Stimulated activated naive CD8-positive, alpha-beta T cell treated with anti-CD3 and anti-CD28 coated beads, Interleukin-15, Interleukin-2, amounts not matched to agents 100 U/mL and 50 U/mL, for 24 hours (primary cell): ENCODE data around the gene DPF3.

Source experiments
- ATAC-seq: fragments of 150-1000 bp; cut with Tn5 transposase; one replicate; pipeline ENCODE4 v1.10.0; 2021
- DNase-seq: peaks from one replicate; pipeline ENCODE4 v3.0.0; 2021

DPF3 gene

DNA sequence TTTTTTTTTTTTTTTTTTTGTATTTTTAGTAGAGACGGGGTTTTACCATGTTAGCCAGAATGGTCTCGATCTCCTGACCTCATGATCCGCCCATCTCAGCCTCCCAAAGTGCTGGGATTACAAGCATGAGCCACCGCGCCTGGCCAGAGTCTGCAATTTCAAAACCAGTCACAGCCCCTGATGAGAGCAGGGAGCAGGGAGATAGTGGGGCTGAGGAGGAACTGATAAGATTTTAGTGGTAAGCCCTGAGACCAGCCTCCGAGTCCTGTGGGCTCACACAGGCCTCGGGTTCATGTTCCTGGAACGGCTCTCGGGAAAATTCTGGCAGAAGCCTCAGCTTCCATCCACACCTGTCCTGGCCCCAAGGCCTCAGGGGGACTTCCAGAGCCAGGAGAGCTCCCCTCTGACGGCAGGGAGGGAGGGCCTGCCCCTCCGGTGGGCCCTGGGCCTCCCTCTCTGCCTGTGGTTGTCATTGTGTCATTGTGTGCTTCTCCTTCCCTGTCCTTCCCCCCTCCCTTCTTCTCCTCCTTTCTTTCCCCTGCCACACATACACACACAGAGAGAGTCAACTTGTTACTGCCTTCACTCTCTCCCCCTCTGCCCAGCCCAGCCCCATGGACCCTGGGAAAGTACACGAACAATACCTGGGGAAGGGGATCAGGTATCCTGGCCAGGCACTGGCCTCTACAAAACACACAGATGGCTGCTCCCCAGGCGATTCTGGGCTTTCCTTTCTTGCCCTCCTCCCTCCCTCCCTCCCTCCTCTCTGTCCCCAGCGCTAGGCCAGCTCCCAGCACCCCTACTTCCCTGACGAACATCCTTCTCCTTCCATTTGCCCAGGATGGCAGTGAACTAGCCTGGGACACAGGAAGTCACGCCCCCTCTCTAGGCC is 294.1 kb downstream of the DPF3 start:
- ATAC-seq (no peak), DNase-seq (no peak)

DNA sequence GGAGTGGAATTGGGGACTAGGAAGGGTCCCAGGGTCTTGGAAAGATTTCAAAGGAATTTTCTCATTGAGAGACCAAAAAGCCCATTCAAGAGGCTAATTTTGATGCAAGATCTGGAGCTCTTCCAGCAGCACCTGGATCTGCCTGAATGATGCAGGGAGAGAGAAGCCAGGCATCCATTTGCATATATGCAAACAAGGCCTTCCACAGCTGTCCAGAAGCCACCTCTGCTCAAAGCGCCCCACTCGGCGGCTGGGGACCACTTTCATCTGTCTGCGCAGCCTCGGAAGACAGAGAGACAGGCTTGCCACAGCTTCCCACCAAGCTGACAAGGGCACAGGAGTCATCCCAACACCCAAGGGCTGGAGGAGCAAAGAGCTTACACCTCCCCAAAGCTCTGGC is 295.6 kb downstream of the DPF3 start:
- DNase-seq (no peak), ATAC-seq (no peak)

GRCh38 chr14:72597252-72598233 is 296.4 kb downstream of the DPF3 start:
- no peak for ATAC-seq
- no peak for DNase-seq

GRCh38 chr14:72595152-72595862 is 298.6 kb downstream of the DPF3 start:
- DNase-seq (no peak), ATAC-seq (no peak)

DNA sequence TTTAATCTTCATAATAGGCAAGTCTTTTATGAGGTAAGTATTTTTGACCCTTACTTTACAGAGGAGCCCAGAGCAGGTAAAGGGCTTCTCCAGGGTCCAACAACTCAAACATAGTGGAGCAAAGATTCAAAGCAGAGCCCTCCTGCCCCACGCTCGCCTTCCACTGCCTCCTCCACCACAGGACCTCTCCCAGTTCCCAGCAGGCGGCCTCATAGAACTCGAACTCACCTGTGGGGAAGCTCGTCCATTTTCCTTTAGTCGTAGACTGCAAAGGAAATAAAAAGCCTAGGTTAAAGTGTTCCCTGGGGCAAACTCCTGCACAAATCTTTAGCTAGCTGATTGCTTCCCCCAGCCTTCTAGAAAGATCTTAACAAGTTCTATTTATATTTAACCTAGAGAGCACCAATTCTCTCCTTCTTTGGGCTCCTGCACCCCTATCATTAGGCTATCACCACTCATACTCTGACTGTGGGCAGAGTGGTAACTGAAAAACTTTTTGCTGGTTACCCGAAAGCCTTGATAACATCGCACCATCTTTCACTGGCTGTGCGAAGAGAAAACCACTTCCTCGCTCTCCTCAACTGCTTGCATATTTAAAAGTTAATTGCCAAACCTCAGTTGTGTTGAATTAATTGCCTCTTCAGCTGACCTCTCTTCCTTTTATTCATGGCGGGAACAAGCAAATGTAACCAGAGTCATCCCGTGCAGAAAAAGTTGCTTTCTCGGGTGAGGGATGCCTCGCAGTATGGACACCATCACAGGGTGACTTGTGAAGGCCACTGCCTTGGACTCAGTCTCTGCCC is 299.6 kb downstream of the DPF3 start:
- ATAC-seq (peak; percentile 95), DNase-seq (peak; percentile 28)

DNA sequence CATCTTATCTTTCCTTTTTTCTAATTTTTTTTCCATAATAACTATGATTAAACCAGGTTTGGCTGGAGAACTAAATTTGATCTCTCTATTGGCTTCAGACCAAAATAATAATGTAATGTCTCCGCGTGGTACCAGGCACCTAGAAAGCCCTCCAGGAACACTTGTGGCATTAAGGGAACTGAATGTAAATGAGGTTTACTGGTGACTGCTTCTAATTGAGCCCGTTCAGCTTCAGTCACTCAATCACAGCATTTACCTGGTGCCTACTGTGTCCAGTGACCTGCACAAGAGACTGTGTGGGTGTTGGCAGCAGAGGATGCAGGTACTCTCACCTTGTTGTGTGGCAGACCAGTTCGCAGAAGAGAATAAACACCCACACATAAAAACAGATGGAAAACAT is 302.5 kb downstream of the DPF3 start:
- ATAC-seq, result no peak
- no peak for DNase-seq

GRCh38 chr14:72590577-72590976 is 303.3 kb downstream of the DPF3 start:
- DNase-seq (peak; percentile 11), ATAC-seq (no peak)

DNA sequence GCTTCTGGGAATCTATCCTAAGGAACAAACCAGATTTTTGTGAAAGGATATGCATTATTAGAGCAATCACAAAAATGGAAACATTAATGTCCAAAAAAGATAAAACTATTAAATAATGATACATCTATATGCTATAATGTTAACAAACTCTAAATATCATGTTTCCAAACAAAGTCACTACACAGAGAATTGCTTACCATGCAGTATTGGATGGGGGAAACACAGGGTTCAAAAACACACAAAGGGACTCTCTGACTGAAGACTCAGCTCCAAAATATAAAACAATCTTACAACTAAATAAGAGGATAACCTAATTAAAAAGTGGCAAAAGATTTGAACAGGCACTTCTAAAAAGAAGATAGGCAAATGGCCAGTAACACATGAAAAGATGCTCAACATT is 304.2 kb downstream of the DPF3 start:
- ATAC-seq (no peak), DNase-seq (no peak)

GRCh38 chr14:72588521-72588920 is 305.4 kb downstream of the DPF3 start:
- no peak for DNase-seq
- ATAC-seq, result no peak

DNA sequence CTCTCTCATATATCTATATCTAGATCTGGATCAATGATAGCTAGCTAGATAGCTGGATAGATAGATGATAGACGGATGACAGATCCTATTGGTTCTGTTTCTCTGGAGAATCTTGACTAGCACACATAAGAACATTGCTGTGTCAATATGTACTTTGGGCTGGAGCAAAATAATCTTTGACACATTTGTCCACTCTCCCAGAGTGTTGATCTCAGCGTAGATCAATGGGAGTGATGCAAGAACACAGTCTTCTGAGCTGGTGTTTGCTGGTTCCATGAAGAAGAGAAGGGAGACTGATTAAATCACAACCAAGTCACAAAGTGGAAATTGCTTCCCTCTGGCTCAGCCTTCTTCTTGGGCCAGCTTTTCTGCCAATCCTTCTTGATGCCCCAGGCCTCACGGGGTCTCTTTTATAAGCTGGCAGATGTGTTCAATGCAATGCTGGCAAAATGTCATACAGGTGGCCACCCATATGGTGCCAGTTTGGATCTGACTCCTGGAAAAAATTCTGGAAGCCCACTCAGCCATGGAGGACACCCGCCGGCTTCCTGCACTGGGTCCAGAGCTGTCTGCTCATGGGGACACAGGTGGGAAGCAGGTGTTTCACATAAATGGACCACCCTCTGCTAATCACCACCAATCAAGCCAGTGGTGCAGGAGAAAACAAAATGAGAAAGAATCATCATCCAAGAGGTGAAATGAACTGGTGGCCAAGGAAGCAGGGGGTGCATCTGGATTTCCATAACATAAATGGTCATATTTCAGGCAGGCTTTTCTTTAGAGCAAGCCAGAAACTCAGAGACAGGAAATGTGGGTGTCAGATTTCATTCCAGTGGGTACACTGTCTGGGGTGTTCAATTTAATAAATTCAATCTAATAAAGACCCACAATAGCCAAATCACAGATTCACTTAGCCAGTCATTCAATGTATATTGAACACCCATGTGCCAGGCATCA is 310.3 kb downstream of the DPF3 start:
- no peak for DNase-seq

GRCh38 chr14:72582582-72582981 is 311.3 kb downstream of the DPF3 start:
- peak; percentile 61 for ATAC-seq
- no peak for DNase-seq

More for the DNA sequence above, 310.3 kb downstream of the DPF3 start:
- ATAC-seq, result no peak

DNA sequence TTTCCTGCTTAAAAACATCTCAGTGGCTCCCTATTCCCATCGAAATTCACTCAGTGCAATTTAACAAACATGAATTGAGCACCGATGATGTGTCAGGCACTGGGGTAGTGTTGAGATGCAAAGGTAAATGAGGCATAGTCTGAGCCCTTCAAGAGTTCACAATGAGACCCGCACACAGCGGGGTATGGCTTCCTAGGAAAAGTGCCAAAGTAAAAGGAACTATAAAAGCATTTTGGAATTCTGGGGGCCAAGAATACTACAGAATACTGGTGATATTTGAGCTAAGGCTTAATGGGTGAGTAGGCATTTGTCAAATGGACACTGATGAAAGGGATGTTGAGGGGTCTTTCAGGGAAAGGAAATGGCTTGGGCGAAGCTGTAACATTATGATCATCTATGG is 315.4 kb downstream of the DPF3 start:
- ATAC-seq (no peak), DNase-seq (no peak)

GRCh38 chr14:72577521-72577920 is 316.4 kb downstream of the DPF3 start:
- ATAC-seq (no peak), DNase-seq (no peak)

DNA sequence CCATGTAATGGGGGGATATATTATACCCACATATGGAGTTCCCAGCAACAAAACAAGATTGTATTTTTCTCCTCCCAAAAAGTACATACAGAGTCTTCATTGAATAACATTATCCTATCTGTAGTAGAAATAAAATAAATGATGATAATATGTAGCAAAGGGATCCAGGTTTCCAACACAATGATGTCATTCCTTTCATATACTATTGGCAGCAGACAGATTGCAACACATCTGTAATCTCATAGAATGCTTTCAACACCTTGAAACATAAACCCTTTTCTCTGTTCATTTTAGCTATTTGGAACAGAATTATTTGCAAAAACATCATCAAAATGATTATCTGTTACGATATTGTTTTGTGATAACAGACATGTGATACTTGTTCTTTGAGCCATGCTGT is 317.6 kb downstream of the DPF3 start:
- DNase-seq (no peak), ATAC-seq (no peak)

GRCh38 chr14:72574715-72575114 is 319.2 kb downstream of the DPF3 start:
- ATAC-seq (no peak), DNase-seq (no peak)

GRCh38 chr14:72573725-72574417 is 320.0 kb downstream of the DPF3 start:
- ATAC-seq (no peak), DNase-seq (no peak)
